Hematopoietic multipotent progenitor cell treated with erythropoietin and hydrocortisone succinate and interleukin-3 and kit ligand, for 4 days (in vitro differentiated cells): ENCODE data around the gene NUDT14.

Source experiments
- DNase-seq: peaks from one replicate; pipeline ENCODE4 v3.0.0-alpha.2; 2015

Gene NUDT14

DNA sequence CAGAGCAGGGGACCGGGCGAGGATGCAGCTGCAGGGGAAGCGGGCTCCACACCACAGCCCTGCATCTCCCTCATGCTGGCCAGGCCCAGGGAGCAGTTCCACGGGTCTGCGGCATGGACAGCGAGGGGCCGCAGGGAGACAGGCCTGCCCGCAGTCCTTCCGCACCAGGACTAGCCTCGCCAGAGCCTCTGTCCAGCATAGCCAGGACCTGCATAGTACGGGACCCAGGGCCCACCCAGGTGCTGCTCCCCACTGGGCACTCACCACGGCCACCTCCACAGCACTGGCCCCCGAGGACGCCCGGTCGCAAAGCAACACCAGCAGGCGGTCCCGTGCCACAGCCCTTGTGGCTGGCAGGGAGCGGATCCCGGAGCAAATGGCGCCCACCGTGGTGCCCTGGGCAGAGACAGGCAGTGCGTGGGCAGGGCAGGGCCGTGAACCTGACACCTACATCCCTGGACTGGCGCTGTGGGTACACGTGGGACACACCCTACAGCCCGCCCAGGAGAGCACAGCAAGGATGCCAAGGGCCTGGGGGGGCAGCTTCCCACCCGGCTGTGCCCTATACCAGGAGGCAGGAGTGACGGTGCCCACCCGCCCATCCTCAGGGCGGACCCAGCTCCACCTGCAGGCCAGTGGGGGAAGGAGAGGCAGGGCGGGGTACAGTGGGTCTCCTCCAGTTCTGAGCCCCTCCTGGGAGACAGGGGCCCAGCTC, 36.3 kb downstream of the NUDT14 start:
- DNase-seq, result no peak

DNA sequence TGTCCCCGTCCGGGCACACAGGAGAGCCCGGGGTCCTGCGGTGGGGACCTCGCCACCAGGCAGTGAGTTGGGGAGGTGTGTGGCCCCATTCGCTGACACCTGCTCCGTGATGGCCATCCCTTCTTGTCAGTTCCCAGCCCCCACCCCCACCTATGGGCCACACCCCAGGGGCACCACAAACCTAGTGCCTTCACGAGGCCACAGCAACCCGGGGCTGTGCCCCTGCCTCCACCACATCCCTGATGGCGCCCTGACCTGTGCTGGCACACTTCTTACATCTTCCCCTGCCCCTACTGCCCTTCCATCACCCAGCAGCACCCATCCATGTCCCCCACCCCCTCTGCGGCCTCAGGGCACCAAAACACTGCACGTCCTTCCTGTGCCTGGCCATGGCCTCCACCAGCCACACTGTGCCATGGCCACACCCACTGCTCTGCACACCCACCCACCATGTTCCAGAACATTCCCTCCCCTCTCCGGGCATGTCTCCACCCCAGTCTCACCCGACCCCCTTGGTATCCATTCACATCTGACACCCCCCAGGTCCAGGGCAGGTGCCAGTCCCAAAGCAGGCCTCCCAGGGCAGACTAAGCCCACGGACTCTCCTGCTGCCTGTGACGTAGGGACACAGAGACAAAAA, 37.0 kb downstream of the NUDT14 start:
- no peak for DNase-seq

DNA sequence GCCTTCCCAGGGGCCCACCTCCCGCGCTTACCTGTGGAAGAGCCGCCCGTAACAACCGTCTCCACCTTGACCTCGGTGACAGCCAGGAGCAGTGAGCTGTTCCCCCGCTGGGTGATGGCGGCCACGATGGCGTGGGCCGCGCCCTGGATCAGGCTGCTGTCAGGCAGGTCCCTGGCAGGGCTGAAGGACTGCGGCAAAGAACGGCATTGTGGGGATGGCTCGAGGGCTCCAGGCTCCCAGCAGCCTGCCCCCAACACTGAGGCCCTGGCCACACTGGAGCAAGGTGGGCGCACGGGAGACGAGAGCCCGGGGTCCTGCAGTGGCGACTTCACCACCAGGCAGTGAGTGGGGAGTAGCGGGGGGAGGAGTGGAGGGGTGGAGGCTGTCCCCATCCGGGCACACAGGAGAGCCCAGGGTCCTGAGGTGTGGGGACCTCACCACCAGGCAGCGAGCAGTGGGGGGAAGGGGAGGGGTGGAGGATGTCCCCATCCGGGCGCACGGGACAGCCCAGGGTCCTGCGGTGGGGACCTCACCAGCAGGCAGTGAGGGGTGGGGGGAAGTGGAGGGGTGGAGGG, 37.6 kb downstream of the NUDT14 start:
- DNase-seq, result no peak

DNA sequence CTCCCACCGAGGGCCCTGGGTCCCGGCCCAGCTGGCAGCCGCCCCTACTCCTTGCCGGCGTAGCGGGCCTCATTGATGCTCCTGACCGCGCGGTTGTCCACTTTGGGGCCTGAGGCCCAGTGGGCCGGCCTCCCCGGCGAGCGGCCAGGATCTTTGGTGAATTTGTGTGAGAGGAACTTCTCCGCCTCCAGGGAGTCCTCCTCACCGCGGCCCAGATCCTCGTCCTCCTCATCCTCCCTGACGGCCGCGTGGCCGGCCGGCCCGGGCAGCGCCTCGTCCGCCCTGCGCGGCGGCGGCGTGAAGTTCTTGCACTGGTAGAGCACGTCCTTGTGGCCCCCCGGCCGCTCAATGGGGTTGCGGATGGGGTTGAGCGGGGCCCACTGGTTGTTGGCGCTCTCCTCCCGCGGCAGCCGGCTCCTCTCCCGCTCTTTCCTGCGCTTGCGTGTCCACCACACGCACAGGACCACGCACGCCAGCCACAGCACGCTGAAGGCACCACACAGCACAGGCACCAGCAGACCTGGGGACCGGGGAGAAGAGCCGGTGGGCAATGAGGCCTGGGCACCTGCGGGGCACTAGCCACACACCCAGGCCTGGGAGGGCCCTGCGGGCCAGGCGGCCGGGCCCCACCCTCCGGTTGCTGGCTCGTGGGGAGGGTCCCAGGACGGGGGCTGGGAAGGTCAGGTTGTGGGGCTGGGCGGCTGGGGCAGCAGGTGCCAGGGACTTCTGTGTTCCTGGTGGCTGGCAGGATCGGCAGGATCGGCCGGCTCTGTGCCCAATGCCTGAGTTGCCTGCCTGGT, 38.3 kb downstream of the NUDT14 start:
- DNase-seq, result no peak

GRCh38 chr14:105141486-105142281, 39.4 kb downstream of the NUDT14 start:
- DNase-seq, result no peak

DNA sequence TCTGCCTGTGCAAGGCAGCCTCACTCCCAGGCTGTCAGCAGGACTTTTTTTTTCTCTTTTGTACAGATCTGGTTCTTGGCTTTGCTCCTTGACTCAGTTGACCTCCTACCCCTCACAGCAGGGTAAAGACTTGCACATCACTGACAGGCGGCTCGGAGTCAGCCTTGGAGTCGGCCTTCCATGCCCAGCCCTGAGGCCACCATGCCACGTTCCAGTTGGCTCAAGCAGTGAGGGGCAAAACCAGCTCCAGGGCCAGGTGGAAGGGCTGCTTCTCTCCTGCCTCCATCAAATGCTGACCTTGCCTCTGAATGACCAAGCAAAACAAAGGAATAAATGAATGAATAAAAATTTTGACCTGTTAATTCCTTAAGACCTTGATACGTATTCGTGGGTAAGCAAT, 40.1 kb downstream of the NUDT14 start:
- DNase-seq, result no peak

- DNase-seq, result no peak
Observed at GRCh38 chr14:105140581-105140980, 40.5 kb downstream of the NUDT14 start.

- no peak for DNase-seq
Observed at GRCh38 chr14:105139831-105140239, 41.3 kb downstream of the NUDT14 start.

- no peak for DNase-seq
Observed at GRCh38 chr14:105139212-105139825, 41.8 kb downstream of the NUDT14 start.

DNA sequence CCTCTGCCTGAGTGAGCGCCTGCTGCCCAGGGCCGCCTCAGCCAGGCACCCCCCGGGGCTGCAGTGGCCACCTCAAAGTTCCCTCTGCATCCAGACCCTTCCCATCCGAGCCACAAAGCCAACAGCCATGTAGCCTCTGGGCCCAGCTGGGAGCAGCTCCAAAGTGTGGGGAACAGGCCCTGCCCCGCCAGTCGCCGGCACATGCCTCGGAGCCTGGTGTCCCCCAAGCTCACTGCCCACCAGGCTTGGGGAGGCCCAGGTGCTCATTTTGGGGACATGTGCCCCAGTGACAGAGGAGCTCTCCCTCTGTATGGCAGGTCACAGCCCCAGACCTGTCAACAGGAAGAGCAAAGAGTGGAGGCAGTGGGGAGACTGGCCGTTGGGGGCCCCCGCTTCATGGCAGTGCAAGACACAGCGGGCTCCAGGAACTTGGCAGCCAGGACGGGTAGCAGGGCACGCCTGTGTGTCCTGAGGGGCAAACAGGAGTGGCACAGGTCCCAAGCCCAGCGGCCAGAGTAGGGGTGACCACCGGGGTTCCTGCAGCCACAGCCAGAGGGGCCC, 42.5 kb downstream of the NUDT14 start:
- DNase-seq, result no peak

DNA sequence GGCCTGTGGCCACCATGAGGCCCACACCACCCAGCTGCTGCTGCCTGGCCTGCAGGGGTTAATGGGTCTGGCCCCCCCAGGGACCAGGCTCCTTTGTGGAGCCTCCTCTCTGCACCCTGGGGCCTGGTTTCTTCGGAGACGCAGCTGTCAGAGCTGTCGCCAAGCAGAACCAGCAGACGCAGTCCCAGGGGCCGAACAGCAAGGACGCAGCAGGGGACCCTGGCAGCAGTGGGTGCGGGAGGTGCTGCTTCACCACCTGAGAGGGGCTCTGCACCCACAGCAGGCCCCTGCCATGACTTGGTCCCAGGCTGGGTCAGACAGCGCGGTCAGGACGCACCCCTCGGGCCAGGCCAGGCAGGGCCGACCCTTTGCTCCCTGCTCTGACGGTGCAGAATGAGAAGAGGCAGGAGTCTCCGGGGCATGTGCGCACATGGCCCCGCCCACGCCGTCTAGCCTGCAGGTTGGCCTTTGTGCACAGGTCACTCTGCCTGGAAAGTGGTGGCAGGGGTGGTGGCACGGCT, 43.0 kb downstream of the NUDT14 start:
- DNase-seq, result no peak

DNA sequence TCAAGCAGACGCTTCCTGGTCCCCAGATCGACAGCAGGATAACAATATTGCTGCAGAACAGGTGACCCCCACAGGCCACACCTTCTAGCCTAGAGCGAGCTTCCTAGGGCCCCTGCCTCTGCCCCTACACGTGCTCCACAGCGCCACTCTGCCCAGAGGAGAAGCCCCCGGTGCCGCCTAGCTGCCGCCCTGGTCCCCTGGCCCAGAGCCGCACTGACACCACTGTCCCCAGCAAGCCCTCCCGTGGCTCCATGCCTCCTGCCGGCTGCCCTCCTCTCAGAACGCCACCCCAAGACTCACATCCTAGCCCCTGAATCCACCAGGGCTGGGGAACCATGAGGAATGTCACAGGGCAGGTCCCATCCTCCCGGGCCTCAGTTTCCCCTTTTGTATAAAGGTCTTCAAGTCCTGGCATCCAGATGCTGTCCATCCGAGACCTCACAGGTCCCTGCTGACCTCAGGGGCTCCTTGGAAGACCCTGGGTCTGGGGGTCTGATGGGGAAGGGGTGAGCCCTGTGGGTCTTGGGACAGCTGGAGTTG, 43.6 kb downstream of the NUDT14 start:
- no peak for DNase-seq

DNA sequence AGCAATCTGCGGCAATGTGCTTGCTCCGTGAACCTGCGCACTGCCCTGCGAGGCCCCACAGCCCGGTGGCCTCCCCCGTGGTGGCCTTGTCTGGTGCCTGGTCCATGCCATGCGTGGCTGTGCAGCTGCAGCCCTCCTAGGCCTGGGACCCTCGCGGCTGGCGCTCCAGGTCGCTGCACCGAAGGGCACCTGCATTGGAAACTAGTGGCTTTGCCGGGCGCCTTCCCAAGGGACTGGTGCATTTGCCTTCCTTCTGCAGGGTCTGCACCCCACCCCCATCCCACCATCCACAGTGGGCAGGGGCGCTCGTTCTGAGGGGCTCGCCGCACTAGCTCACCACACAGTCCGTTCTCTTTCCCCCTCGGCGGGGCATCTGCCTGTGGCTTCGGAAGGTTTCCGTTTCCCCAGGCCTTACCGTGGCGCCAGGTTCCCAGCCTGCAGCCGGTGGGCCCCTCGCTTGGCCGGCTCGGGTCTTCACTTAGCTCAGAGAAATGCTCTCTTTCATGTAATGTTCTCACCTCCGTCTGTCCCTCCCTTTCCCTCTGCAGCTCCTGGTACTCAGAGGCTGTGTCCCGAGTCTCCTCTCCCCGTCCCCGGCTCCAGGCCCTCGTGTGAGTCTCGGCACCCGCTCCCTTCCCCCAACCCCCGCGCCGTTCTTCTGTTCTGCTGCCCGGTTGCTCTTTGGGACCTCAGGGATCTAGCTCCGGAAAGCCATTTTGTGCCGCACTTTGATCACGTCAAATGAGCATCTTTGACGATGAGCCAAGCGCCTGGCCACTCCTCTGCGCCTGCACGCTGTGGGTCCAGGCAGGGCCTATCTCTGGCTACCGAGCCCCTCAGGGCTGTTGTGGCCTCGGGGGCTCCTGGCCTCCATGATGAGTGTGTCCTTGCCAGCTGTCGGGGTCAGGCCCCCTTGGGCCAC, 44.5 kb downstream of the NUDT14 start:
- no peak for DNase-seq

GRCh38 chr14:105135700-105136395, 45.3 kb downstream of the NUDT14 start:
- no peak for DNase-seq

- DNase-seq, result no peak
Observed at GRCh38 chr14:105132921-105133654, 48.0 kb downstream of the NUDT14 start.

DNA sequence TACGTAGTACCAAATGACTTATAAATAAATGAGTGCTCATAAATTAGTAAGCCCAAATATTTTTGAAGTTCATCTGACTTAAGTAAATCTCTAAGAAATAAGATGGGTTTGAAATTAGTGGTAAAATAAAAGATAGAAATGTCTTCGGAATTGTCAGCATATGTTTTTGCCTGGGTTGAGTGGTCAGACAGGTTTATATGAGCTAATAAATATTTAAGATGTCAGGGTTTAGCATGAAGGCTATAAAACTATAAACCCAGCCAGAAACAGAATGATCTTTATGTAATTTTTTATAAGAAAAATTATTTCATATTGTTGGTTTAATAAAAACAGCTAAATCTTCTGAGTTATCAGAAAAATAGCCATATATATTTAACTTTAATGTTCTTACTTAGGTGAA, 49.9 kb downstream of the NUDT14 start:
- no peak for DNase-seq

DNA sequence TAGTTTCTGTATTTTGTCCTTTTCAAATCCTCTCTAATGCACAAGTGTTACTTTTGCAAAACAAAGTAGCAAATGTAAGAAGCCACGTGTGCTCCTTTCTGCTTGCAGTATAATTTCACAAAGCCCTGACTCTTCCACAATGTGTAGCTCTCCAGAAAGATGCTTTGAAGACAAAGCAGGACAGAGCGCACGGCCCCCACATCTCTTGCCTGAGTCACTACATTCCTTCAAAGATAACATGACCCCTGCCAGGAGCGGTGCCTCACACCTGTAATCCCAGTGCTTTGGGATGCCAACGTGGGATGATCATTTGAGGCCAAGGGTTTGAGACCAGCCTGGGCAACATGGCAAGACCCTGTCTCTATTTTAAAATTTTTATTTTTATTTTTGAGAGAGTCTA, 53.1 kb downstream of the NUDT14 start:
- DNase-seq, result no peak

DNA sequence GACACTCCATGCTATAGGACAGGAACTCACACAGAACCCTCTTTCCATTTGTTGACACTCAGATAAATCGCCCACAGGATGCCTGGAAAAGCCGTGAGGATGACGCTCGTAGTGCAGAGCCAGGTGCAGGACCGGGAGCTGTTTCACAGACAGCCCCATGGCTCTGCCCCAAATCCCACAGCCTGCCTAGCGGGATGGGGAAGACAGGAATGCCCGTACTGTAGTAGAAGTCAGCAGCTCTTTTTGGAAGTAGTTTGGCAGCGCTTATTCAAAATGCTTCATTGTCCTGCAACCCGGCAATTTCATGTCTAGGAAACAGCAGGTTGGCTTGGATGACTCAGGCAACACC, 54.2 kb downstream of the NUDT14 start:
- no peak for DNase-seq
